HG02981 (cell line): ENCODE results near the gene CD9.

Experiments used
- ATAC-seq: cut with Tn5 transposase; IDR thresholded peaks from one replicate; pipeline ENCODE4 v1.9.1; 2021; ENCODE audit warnings: mild to moderate bottlenecking, moderate library complexity; ENCODE audit not compliant: unreplicated experiment

The CD9 gene

DNA sequence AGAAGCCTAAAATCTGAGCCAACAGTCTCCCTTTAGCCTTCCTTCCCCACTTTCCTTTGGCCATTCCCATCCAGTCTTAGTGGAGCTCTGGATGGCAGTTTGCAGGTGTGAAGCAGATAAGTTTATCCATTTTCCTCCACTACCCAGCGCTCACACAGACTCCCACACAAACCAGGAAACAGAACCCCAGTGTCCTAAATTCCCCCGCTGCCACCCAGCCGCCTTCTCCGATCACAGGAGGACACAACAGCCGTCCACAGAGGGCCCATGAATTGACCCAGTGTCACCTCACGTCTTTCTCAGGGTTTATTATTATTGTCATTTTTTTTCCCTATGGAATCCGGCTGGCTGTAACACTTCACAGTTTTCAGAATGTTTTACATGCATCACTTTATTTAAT is 16.4 kb downstream of the CD9 start:
- no peak for ATAC-seq

DNA sequence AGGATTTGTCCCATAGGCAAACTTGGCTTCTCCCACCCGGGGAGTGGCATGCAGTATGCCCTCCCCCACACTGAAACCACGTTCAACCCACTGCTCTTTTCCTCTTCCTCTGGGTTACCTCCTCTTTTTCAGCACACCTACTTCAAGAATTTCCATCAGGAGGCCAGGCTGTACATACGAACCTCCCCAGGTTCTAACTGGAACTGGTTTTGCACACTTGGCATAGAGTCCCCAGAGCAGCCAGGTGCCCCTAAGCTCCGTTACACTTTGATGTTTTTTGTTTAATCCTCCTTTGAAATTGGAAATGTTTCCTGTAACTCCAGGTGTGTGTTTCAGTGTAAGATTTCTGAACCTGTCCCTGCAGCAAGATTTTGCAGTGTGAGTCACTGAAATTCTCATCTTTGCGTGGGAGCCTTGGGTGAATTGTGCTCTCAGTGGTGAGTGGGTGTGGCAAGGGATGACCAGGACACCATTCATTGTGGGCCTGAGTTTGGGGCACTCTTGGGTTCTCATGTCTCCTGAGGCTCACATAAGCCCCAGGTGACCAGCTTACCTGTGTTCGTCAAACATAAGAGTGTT is 18.2 kb downstream of the CD9 start:
- no peak for ATAC-seq

DNA sequence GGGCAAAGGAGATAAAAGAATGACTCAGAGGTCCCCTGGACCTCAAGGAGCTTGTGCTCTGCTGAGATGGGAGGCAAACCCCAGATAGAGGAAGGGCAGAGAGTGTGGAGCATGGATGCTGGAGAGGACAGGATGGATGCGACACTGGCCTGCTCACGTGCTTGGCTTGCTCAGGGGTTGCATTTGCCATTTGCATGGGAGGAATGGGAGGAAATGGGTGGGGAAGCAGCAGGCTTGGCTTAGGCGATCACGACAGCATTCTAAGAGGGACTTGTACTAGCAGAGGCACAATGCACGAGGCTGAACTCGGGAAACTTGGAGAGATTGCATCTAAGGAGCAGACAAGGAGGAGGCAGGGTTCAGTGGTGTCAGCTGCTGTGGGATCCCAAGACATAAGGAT is 19.8 kb downstream of the CD9 start:
- no peak for ATAC-seq

DNA sequence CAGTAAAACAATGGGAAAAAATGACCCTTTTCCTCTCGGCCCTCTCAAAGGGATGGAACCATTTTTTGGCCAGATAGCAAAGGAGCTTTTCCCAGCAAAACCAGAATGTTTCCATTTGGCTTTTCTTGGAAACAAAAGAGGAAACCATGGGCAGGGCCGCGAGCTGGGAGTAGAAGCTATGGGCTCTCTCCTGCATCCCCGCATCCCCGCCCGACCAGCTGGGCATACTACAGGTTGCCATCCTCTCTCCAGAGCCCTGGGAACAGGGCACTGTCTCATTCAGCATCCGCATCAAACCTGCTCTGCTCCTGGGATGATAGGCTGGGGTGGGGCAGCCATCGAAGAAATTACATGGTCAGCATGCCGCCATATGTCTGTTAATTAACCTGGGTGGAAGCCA is 20.9 kb downstream of the CD9 start:
- no peak for ATAC-seq

DNA sequence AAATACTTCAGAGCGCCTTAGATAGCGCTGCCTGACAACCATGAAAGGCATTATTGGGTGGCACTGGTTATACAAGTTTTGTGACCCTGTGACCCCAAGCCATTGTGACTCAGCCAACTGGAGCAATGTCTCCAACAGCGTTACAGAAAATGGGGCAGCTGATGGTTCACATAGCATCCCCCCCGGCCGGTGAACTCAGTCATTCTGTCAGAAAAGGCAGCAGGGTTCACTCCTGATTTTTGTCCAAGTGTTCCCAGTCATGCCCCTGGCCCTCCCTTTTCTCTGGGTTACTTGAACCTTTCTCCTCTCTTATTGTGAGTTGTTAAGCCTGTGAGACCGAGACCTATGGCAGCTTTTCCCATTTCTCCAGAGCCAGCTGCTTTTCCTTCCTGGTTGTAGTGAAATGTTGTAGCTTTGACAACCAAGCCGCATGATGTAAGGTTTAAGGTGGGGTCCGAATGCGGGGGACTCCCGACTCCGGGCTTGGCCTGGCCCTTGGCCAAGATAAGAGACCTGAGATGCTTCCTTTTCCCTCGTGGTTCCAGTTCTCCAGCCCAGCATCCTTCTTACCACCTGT is 22.0 kb downstream of the CD9 start:
- ATAC-seq, result no peak

DNA sequence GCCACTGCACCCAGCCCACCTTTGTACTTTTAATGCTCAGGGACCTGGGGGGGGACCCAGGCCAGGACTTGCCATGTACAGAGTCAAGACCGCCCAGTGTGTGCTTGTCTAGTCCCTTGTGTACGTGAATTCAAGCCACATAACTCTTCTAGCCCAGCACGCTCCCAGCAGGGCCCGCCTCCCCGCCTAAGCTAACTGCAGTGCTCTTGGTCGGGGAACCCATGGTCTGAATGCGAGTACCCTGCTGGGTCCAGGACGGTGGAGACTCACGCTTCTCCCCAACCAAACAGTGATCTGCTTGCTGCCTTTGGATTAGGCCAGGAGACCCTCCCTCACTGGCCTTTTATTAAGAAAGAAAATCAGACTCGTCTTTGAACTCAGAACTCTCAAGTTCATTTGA is 23.3 kb downstream of the CD9 start:
- no peak for ATAC-seq

DNA sequence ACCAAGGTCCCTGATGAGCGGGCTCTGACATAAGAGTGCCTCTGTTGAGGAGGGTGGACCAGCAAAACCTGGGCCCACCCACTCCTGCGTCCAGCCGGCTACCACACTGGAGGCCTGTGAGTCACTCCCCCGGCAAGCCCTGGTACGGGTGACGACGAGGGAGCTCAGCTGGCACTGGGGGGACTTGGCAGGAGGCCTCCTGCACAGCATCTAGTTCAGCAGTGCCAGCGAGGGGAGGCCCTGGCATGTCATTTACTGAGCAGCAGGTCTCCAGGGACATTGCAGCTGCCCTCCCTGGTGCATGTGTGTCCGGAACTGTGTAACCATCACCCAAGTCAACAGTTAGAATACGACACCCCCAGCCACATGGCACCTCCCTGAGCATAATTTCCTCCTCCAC is 24.4 kb downstream of the CD9 start:
- no peak for ATAC-seq

DNA sequence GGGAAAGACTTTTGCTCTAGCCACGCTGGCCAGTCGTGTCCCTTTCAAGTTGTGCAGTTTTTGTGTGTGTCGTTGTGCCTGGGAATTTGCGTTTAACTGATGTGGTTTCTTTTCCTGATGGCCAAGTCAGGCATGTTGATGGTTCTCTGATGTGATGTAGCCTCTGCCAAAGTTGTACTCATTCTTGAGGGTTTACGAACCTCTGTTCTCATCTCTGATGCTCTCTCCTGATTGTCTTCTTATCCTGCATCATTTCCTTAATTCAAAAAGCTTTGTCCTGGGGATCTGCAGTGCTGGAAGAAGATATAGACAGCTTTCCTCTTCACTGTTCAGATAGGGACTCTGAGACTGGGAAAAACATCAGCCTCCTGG is 25.4 kb downstream of the CD9 start:
- no peak for ATAC-seq

DNA sequence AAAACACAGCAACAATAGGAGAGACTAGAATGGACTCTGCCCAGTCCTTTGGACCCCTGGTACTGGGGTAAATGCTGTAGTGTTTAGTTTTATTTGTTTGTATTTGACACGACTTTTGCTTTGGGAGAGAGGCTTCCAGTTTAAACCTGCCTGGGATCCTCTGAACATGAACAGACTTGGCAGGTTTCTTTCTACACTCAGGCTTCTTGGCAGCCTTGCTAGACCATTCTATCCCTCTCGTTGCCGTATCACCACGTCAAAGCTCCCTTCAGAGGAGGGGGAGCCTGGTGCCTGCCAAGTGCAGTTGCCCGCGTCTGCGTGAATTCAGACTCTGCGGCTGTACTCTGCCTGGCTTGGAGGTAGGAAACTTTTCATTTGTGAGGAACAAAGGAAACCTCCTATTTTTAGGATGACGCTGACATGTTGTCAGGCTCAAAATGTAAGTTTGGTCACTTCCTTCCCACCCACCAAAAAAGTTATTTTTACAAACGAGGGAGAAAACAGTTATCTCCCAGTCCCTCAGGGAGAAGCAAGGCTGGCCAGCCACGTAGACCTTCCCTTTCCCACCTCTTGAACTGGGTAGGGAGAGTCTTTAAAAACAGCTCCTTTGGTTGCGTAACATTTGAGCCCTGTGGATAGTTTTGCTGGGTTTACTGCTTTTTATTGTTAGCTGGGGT is 25.9 kb downstream of the CD9 start:
- no peak for ATAC-seq

DNA sequence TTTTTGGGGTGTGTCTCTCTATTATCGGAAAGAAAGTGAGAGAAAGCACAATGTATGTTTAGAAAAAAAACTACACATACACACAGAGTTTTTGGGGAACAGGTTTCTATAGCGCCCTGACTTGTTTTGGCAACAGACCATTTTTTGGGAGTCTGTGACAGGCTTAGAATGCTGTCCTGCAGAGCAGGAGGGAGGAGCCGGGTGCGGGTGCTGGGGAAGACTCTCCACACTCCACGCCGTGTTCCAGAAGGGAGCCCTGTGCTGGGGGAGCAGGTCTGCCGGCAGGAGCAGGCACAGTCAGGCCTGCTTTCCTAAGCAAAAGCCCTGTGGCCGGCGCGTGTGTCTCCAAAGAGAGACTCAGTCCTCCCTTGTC is 26.5 kb downstream of the CD9 start:
- no peak for ATAC-seq

DNA sequence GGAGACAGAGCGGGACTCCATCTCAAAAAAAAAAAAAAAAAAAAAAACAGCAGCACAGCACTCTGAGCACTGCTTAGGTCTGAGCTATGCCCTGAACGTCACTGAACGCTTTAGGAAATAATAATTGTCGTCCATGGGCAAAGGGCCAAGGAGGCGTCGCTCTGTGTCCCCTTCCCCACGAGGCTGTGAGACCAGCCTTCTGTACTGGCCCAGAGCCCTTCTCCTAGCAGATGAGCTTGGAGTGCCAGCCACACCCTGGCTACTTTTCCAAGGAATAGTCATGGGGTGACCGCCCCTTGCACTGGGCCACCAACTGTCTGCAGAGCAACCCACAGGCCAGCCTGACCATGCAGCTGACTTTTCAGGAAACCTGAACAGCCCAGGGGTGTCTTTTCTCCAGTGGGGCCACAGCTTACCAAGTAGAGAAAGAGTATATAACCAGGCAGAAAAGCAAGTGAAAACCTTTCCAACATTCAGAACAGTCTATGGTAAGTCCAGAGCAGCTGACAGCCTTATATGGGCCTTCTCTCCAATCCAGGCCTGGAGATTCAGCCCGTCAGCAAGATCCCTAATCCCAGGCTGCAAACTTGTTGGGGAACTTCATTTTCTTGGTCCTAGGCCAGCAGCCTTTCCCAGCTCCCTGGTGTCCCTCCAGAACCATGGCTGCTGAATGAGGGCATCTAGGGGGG is 28.5 kb downstream of the CD9 start:
- no peak for ATAC-seq

DNA sequence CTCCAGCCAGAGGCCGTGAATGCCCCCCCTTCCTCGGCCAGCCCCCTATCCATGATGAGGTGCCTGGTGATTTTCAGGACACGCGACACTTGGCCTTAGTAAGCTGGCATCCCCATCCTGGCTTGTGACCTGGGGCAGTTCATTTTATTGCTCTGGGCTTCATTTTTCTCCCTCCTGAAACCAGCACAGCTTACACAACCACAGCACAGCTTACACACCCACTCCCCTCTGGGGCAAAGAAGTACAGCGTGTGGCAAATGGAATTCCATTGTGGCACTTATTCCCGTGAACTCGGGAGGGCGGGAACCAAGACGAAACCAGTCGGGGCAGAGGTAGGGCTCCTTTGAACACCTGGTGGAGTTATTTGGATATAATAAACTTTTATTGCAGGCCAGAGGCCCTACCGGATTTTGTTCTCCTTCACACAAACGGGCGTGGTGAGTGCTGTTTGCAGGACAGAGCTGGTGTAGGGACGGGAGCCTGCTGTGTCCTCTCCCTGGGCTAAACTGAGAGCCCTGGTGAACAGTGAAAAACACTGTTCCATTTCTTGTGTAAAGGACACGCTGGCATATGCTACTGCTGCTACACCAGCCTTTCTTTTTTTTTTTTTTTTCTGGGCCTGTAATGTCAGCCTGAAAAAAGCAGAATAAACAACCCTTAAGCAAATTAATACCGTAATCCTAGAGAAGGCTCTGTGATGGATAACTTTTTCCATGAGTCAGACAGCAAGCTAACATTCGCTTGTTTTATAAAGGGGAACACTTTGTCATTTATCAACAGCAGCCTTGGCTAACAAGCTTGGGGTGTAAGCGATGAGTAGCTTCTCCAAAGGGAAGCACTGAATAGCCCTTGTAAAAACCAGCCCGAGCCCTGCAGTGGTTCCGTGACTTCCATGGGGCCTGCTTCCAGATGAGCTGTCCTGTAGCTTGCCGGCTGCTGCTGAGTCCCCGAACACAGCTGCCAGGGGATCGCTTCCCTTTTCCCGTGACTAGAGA is 29.3 kb downstream of the CD9 start:
- no peak for ATAC-seq

DNA sequence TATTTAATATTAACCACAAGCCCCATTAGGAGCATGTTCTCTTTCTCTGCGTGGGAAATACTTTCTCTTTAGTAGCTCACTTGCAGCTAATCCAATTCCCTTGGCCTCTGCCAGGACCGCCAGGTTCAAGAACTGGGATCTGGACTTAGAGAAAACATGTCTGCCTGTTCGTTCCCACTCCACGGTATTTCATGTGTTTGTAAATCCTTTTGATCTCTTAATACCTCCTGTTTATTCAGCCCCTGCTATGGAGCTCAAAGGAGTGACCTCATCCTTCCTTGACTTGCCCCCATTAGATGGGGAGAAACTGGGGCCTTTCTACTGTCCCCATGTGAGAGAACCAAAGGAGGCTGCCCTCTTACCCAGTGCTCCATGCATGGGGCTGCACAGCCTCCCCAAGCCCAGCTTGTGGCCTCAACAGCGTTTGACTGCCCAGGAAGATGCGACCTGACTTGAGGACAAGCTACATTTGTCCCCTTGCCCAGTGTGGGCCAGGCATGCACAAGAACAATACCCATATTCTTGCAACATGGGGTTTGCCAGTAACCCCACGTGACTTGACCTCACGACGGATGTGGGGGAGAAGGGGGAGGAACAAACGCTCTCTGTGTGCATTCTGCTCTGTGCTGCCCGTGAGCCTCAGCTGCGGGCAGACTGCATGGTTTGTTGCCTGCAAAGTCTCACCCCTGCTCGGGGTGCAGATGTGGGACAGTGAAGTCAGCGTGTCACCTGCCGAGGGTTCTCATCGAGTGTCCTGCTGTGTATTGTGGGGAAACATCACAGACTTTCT is 30.3 kb downstream of the CD9 start:
- peak; percentile 63 for ATAC-seq

DNA sequence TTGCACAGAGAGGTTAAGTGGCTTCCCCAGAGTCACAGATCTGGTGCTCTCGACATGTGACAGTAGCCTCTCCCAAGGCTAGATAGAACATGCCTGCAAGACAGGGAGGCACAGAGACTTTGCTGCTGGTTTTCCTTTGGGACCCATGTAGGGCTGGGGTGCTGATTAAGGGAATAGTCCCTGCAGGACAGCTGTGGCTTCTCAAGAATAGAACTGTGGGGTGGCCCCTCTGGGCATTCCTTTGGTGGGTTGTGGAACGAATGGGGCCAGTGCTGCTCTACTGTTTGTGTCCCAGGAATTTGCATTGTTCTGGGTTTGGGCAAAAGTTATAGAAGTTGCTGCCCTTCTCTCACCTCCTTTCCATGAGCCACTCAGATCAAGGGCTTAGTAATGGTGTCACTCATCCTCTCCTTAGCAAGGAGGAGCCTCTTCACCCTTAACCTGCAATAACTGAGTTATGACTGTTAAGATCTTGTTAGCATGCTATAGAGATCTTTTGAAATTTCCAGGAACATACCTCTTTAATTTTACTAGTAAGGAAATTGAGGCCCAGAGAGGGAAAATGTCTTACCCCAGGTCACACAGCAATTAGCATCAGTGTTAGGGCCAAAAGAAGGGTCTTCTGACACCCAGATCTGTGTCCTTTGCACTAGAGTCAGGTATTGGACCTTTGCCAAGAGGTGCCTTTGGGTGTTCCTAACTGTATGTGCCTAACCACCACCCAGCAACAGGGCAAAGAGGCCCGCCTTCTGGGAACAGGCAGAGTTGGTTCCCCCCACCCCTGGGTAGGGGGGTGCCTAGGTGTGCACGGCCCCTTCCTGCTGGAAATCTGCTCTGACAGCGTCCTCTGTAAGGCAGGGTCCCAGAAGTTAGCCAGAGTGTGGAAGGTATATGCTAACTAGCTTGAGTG is 31.4 kb downstream of the CD9 start:
- ATAC-seq, result no peak

DNA sequence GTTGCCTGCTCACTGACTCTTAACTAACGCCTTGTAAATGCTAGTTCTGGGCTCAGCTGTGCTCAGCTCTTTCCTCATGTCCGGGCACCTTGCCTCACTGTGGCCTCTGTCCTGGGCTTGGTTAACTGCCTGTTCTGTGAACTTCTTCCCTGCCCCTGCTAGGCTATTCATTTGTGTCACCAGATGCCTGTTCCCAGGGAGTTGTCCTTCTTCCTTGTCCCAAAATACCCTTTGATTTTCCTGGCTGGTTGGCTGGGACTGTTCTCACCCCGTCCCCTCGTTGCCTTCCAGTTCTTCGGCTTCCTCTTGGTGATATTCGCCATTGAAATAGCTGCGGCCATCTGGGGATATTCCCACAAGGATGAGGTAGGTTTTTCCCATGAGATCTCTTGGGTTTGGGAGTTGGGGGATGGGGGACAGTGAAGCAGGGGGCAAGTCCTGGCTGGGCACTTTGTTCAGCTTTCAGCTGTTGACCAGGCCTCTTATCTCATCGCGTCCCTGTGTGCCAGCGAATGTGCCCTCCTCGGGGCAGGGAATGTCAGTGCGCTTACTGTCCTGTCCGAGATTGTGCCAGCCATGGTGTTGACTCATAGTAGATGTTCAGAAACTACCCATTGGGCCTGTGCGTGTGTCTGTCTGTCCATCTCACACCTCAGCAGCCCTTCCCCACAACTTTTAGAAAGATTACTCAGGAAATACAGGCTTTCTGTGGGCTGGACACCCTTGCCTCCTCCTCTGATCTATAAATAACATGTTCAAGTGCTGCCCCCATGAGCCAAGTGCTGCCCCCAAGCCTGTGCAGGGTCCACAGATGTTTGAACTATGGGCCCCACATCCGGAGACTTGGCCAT is 33.1 kb downstream of the CD9 start:
- ATAC-seq, result no peak

DNA sequence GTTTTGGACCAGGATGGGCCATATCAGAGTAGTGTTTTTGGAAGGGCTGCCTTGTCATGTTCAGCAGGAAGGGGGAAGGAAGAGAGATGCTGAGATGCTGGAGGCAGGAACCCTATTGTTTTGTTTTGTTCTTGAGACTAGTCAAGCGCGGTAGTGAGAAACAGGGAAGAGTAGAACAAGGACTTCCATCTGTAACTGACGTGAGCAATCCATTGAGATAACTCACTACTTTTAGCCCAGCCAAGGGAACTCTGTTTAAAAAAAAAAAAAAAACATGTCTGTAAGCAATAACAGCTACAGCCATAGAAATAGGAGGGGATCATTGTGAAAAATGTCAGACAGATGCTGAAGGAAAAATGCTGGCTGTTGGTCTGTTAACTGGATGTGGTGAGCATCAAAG is 34.0 kb downstream of the CD9 start:
- no peak for ATAC-seq

DNA sequence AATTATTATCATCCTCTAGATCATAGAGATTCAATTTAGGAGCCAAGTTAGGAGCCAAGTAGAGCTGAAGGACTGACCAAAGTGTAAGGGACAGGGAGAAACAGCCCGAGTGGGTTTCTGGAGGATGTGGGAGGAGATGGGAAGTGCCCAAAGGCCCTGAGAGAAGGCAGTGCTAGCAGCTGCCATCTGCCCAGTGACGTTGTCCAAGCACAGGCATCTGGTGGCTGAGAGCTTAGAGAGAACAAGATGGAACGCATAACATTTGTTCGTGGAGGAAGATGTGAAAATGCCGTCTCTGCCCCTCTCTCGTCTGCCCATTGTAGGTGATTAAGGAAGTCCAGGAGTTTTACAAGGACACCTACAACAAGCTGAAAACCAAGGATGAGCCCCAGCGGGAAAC is 34.7 kb downstream of the CD9 start:
- ATAC-seq, result no peak

DNA sequence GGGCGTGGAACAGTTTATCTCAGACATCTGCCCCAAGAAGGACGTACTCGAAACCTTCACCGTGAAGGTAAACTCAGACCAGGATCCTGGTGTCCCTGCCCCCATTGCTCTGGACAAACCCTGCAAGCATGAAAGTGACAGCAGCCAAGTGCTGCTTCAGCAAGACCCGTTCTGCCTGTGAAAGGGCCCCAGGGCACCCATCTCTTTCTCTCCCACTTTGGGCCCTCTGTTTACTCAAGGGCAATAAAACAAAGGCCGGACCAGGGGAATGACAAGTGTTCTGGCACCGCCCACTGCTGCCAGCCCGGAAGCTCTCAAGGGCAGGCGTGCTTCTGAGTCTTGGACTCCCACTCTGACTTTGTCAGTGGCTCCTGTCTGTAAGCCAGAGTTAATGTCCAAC is 35.3 kb downstream of the CD9 start:
- no peak for ATAC-seq
